Activated T-cell treated with anti-CD3 and anti-CD28 coated beads, Interleukin-2, amount 50 U/mL, for 1 hour (primary cell): ENCODE measurements around the gene TFE3.
"Not testable (repeated sequence)": the region's sequence is repeated elsewhere in the genome, so short reads cannot be mapped to it uniquely, and the experiment has no call there.

ENCODE experiments used
- DNase-seq: peaks from one replicate; pipeline ENCODE4 v3.0.0-alpha.2; 2020

Gene TFE3

DNA sequence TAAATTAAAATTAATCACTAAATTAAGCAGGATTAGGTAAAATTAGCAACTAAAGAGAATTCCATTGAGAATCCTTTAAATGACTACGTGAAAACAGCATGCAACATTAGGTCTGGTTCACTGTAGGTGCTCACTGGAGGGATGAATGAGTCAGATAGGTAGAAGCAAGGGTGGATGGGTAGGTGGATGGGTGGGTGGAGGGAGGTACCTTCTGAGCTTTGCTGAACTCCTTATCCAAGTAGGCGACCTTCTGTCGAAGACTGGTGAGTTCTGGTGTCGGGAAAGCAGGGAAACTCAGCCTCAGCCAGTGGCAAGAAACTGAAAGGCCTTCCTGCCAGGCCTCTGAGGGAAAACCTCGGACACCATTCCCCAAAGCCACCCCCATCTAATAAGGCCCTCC is 44.1 kb downstream of the TFE3 start:
- no peak for DNase-seq

DNA sequence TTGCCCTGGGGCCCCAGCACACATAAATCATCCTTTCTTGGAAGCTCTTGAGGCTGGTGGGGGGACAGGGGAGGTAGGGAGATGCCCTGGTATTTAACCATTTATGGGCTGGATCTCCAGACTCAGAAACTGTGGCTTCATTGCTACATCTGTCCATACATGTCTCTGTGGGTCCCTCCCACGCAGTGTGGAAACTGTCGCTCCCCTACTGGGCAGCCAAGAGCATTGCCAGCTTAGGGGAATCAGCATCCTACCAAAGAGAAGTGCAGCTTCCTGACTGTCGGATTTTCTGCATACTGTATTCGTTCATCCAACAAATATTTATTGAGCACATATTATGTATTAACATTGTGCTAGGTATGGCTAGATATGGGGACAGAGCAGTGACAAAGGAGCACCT is 44.8 kb downstream of the TFE3 start:
- DNase-seq: no peak

DNA sequence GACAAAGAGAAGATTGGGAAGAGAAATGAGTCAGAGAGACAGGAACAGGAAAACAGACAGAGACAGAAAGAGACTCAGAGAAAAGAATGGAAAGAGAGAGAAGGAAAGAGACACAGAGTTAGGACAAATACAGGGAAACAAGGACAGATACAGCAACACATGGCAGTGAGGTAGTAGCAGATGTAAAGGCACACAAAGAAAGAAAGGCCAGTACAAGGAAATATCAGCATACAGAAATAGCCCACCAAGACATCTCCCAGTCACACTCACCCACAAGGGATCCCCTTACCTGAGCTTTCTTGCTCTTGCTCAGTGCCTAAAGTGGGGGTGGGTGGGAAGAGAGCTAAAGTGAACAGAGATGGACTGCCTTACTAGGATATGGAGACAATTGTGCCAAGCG is 45.3 kb downstream of the TFE3 start:
- no peak for DNase-seq

DNA sequence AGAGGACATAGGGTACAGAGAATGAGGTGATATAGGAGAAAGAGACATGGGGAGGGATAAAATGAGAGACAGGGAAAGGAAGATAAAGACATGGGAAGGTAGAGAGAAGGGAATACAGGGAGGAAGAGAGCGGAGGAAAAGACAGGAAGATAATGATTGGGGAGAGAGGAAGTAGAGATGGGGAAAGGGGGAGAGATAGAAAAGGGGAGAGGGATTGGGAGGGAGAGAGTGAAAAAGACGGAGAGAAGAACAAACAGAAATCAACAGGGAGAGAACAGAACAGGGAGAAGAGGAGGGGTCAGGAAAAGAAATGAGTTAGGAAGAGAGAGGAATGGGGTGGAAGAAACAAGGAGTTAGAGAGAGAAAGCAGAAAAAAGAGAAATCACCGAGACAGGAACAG is 45.7 kb downstream of the TFE3 start:
- no peak for DNase-seq

DNA sequence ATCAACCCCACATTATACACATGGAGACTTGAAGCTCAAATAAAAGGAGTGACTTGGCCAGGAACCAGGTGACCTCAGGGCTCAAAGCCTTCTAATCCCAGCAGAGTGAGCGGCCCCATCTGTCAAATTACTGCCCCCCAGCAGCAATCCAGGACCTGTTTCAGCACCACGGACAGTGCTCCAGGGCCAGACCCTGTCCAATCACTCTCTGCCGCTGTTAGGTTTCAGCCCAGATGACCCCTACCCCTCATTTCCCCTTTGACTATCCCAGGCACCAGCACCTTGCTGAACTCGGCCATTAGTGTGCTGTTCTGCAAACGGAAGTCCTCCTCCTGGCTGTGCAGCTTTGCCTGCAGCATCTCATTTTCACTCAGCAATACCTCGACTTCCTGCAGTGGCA is 46.2 kb downstream of the TFE3 start:
- no peak for DNase-seq

DNA sequence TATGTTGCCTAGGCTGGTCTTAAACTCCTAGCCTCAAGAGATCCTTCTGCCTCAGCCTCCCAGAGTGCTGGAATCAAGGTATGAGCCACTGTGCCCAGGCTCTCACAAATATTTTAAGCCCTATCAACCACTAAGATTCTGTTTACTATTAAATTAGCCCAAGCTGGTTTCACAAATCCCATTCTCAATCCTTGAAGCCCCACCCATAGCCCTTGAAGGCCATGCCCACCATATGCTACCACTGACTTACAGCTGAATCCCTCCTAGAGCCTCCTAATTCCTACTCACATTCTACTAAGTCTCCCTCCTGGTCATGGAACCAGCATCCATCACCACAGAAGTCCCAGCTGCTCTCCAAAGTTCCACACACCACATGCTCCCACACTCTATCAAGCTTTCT is 50.8 kb downstream of the TFE3 start:
- DNase-seq: no peak

DNA sequence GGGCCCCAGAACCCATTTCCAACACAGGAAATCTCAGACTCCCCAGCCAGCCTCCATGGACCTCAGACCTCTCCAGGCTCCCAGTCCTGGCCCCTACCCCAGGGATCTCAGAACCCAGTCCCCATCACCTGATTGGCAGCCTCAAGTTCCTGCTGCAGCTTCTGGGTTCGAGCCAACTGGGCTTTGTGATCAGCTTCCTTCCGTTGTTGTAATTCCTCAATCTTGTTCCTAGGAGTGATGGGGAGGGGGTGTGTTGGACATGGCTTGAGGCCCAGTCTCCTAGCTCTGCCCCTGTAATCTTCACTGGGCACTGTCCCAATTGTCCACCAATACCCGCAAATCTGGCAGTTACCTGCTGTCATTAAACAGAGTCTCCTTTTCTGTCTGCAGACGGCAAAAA is 53.7 kb downstream of the TFE3 start:
- DNase-seq: no peak

DNA sequence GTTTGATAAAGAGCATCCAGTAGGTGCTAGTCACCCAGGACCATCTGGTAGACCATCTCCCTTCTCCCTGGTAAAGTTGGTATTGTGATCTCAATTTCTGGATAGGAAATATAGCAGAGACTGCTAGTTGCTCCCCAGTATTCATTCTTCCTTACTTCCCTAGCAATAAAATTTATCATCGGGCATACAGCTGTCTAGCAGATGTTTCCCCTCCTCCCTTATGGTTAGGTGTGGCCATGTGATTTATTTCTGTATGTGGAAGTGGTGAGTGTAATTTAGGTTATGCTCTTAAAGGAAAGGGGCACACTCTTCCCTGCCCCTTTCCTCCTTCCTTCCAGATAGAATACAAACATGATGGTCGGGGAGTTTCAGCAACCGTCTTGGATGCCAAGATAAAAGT is 59.3 kb downstream of the TFE3 start:
- no peak for DNase-seq

DNA sequence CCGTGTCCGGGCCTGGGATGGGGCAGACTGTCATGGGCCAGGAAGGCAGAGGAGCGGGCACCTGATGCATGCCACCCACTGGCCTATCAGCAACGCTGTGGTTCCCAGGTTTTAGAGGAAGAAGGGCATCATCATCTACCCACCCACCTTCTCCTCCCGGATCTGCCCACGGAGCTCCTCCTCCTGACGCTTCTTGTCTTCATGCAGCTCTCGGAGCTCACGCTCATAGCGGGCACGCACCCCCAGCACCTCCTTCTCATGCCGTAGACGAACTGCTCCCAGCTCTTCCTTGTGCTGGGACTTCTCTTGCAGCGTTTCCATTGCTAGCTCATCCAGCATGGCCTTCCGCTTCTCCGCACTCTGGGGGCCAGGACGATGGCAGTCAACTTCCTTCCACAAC is 60.1 kb downstream of the TFE3 start:
- no peak for DNase-seq

DNA sequence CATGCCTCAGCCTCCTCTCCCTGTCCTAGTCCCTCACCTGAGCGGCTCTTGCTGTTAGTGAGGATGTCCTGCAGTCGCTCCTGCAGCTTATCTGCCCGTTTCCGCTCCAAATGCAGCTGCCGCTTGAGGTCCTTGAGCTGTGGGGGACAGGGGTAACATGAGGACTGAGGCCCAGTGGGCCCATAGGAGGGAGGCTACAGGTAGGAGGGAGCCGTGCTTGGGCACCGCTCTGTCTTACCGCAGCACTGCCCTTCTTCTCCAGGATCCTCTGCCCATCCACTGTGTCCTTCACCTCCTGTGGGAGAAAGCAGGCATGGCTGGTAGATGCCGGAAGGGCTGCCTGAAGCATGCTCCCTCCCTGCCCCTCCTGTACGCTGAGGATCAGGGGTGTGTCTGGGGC is 62.0 kb downstream of the TFE3 start:
- no peak for DNase-seq

DNA sequence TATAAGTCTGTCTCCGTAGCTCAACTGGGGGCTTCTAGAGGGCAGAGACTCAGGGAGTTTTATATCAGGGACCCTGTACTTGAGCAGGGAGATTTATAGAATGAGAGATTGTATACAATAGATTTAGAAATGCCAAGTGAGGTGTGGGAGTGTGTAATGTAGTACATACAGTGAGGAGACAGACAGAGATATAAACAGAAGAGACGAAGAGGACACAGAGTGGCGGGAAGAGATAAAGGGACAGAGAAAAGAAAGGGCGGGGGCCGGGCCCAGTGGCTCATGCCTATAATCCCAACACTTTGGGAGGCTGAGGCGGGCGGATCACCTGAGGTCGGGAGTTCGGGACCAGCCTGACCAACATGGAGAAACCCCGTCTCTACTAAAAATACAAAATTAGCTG is 62.8 kb downstream of the TFE3 start:
- DNase-seq: not testable (repeated sequence)
